Forelimb muscle (tissue), 1 donor: ENCODE data around the gene C15orf39. TPM values are rescaled to one million over a fixed set of nuclear protein-coding genes. Genes with fewer than 3 reads are reported as not detected.
"Not testable (repeated sequence)": the region's sequence is repeated elsewhere in the genome, so short reads cannot be mapped to it uniquely, and the experiment has no call there.

Experiments
- DNase-seq: peaks from one replicate; pipeline ENCODE4 v3.0.0-alpha.2; 2013; ENCODE audit warnings: low read depth
- polyA plus RNA-seq: library from polyadenylated mRNA; unstranded; fragments of 120-200 nt; gene quantifications from one replicate; pipeline ENCODE4 v1.2.1, GENCODE V29; 2013; ENCODE audit not compliant: insufficient read length

The C15orf39 gene
- polyA plus RNA-seq, 1 donor: 8.0 TPM

DNA sequence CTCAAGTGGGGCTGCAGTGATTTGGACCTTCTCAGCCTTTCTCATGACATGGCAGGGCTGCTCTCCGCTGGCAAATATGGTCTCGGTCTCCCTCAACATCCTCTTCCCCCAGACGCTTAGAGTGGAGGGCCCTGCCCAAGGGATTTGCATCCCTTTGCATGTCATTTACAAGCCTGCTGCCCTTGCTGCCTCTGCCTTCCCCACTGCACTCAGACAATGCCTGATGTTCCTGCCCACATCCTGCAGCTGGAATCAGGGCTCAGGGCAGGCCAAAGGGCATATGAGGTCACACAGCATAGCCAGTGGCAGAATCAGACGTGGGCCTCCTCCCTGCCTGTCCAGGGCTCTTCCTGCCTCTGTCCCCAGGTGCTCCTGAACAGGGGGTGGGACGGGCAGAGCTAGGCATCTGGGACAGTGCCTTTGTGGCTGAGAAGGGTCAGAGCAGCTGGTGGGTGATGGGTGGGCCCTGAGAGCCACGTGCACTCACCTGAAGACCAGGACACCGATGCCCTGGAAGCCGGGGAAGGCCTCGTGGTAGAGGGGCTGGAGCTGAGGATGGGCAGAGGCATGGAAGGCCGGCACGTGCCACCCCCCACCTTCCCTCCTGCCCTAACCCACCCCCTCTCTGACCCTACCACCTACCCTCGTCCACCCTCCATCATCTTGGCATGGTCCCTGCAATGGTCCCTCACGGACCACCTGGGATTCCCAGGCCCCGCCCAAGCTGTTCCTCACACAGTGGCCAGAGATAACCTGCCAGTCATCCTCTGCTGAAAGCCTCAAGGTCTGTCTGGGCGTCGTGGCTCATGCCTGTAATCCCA, 29.1 kb downstream of the C15orf39 start:
- no peak for DNase-seq

DNA sequence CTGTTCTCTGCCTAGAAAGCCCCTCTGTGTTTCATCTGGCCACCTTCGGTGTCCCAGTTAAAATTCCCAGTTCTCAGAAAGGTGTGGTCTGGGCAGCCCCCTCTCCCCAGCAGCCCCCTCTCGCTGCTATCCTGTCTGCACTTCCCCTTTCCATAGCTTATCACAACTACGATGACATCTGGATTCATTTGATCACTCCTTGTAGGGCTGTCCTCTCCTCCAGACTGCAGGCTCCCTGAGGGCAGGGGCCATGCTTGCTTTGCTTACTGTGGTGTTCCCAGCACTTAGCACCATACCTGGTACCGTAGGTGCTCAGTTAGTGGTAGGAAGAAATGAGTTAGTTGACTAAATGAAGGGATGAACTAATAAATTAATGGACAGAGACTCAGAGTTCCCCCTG, 30.2 kb downstream of the C15orf39 start:
- DNase-seq: no peak

DNA sequence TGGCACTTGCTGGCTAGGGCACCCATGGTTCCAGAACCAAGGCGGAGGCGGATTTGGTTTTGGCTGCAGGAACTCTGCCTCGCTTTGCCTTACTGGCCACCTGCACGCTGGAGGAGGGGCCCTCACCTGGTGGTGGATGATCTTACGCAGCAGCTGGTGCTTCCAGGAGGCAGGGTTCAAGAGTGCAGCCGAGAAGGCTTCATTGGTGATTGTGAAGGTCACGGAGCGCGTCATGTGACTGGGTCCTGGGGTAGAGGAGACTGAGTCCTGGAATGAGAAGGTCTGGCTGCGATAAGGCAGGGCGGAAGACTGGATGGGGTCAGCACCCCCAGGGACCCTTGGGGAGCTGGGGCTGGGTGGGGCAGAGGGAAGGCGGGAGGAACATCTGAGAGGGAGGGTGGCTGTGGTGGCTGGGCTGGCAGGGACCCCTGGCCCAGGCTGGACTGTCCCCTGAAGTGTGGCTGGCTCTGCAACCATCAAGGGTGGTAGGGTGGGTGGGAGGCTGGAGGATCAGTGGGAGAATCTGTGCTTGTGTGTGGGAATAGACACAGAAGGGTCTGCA, 30.7 kb downstream of the C15orf39 start:
- DNase-seq: no peak

DNA sequence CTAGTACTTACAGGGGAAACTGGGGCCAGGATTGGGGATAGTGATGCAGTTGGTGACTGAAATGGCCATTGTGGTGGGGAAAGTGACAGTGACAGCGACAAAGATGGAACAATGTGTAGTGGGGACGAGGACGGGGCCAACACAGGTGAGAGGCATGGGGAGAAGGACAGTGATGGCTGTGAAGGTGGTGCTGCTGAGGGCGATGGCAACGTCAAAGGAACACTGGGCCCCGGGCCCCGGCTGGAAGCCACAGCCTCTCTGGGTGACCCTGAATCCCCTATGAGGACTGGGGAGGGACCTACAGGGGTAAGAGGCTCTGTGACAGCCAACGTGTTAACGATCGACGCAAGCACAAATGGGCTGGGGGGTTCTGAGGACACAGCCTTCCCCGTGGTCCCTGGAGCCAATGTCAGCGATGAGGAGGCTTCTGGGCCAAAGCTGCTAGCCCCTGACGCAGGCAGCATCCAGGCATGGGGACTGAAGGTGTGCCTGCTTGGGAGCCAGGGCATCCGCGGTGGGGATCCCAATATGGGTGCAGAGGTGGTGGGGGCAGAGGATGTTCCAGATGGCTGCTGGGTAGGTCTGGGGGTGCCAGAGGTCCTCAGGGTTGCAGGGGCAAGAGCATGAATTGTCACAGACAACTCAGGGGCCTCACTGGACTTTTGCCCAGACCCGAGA, 31.3 kb downstream of the C15orf39 start:
- no peak for DNase-seq

DNA sequence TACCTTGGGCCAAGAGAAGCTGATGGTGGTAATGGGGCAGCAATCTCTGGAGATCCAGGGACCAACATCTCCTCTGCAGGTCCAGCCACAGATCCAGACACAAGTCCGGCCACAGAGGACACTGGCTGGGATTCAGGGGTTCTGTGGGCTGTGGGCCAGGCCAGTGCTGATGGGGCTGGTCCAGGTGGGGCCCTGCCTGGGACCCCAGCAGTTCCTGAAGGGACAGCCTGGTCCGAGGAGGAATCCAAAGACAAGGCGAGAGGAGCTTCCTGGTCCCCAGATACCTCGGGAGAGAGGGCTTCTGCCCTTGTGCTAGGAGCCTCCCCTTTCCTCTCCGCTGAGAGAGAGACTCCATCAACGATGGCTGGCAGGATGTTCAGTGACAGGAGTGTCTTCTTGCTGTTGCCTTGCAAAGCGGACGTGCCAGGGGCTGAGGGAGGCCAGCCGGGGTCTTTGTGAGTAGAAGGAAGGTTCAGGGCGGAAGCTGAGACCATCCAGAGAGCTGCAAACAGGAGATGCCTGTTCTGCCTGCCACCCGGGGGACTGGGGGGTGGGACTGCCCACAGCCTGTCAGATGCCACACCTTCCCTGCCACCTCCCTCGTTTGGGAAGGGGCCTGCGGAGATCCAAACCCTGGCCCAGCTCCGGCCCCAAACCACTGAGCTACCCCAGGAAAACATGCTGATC, 32.0 kb downstream of the C15orf39 start:
- DNase-seq: no peak

DNA sequence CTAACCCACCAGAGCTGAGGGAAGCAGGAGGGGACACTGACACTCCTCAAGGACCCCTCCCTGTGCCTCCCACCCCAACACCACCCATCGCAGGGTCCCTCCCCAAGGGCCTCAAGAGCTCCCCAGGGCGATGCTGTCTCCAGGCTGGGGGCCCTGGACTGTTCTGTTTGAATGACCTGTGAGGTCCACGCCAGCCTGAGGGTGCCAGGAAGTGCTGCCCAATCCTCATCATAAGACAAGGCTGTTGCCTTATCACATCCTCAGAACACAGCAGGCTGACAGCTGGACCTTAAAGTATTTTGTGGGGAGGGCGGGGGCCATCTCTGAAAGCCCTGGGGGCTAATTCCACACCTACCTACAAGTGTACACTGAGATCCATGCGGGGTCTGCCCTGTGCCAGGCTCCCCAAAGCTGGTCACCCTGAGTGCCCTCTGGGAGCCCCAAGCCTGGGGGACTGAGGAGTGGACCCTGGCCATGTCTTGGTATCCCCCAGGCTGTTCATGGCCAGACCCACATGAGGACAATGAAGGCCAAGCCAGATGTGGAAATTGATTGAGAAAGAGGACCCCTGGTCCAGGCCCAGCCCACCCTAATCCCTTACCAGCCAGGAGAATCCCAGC, 32.6 kb downstream of the C15orf39 start:
- DNase-seq: no peak

DNA sequence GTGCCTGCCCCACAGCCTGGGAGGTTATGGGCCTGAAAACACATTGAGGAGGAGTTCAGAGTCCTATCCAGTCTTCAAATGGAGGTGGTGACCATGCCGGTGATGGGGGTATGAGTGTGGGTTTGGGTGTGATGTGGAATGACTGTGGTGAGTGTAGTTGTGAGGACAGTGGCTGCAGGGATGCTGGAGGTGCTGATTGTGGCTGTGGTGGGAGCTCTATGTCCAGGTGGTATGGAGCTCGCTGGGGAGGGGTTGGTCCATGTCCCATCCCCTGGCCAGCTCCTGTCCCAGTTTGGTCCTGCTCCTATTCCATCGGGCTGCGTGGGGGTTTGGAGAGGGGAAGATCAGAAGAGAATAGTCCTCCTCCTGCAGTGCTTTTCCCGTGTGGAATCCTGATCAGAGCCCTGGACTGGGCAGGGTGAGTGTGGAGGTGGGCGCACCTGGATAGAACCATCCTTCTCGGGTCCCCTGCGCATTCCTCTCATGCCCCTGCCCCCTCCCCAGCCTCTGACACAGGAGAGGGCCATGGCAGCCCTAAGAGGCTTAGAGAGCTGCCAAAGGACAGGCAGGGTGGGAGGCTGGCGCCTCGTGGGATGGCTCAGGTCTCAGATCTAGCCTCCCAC, 33.5 kb downstream of the C15orf39 start:
- no peak for DNase-seq

DNA sequence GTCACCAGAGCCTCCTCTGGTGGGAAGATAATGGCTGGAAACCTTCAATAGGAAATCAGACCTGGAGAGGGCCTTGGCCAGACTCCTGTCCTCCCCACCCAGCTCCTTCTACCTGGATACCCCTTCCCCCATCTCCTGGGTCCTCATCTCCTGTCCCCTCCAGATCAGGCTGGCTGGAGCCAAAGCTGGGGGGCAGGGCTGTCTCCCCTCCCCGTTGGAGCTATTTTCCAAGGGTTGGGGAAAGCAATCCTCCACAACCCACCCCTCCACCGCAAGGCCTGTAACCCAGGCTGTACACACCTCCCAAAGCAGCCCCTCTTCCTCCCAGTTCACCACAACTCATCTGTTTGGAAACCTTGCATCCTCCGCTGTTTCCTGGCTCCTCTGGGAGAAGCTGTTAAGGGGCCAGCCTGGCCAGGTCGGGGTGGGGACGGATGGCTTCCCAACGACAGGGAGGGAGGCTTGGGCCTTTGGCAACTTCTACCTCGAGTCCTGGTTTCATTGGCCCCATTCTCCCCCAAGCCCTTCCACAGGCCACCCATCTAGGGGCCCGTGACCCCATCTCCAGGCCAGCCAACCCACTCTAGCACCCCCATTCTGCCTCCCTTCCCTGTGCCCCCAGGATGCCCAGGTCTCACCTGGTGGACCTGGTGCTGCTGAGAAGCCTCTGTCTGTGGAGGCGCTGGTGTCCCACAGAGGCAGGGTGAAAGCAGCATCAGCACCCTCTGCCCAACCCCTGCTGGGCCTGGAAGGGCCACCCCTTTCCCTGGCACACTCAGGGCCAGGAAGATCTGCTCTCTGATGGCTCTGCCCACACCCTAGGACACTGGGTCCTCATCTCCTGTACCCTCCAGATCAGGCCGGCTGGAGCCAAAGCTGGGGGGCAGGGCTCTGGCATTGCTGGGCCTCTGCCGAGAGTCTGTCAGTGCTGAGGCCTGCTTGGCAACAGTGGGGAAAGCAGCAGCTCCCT, 34.4 kb downstream of the C15orf39 start:
- no peak for DNase-seq

DNA sequence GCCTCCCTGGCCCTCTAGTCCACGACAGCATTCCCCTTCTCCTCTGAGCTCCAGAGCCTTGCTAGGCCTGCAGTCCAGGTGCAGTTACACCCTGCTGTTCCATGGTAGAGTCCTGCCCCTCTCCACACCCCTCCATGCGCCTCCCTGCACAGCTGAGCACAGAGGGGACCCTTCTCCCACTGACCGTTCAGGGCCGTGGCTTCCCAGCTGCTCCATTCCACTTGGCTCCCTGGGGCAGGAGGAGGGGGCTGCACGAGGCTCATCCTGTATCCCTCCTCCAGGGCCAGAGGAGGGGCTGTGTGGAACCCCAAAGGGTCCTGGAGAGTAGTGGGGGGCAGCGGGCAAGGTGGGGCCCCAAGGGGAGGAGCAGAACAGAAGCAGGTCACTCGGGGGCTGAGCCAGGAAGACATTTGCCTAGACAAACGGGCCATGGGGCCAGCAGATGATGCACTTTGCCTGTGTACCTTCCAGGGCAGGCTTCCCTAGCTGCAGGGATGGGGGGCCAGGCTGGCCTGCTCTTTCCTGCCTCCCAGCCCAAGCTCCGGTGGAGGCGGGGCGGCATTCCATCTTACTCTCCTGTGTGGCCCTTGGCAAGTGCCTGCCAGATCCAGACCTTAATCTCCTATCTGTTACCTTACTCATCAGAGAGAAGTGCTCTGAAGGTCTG, 35.8 kb downstream of the C15orf39 start:
- DNase-seq: no peak

DNA sequence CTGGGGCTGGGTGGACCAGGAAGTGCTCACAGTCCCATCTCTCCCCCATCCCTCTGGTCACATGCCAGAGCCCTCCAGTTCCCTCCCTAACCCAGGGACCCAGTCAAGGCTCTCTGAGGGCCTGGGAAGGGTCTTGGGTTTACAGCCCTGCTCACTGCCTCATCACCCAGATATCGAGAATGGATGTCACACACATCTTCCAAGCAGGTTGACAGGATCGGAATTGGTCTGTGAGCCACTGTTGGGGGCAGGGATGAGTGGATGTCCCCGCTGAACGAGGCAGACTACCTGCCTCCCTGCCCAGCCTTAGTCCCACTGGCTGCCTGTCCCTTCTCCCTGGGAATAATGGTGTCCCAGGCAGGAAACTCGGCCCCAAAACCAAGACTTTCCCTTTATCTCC, 36.5 kb downstream of the C15orf39 start:
- DNase-seq: no peak

DNA sequence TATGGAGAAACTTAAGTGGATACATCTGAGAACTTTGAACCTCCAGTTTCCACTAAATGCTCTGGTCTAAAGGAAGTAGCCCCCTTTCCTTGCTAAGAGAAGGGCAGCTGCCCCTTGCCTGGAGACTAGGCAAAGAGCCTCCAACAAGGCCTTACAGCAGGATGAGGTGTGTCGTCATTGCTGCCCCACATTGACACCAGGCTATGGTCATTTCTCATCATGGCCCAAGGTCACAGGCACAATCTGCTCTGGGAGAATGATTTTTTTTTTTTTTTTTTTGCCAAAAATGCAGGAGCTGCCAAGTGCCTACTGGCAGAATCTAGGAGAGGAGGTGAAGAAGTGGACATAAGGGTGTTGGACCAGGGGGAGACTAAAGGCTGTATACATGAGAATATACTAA, 44.1 kb downstream of the C15orf39 start:
- DNase-seq: not testable (repeated sequence)

DNA sequence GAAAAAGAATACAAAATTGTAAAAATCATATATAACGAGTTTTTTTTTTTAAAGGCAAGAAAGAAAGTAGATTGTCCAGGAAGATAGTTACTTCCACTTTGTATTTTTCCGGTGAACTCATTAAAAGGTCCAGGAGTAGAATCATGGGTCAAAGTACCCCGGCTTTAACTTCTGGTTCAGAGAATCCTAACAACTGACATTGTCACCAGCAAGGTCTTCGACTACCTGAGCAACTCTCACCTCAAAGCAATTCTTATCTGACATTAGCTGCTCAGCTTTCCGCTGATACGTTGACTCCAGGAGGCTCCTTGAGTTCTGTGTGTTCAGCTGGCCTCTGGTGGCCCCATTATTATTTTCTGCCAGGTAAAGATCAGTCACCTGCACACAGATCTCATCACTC, 47.3 kb downstream of the C15orf39 start:
- DNase-seq: not testable (repeated sequence)

DNA sequence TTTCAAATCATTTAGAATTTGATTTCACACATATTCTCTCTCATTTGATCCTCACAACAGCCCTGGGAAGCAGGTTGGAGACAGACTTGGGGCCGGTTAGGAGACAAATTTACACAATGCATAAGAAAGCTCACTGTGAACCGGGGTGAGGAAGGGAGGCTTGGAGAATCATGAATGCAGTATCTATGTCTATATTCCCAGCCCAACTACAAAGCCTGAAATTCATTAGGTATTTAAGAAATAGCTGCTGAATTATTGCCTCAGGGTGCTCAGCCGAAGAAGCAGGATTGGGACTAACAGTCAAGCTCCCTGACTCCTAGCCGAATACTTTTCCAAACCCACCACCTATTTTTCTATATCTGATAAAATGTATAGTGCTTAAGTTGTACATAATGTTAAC, 48.0 kb downstream of the C15orf39 start:
- DNase-seq: no peak

DNA sequence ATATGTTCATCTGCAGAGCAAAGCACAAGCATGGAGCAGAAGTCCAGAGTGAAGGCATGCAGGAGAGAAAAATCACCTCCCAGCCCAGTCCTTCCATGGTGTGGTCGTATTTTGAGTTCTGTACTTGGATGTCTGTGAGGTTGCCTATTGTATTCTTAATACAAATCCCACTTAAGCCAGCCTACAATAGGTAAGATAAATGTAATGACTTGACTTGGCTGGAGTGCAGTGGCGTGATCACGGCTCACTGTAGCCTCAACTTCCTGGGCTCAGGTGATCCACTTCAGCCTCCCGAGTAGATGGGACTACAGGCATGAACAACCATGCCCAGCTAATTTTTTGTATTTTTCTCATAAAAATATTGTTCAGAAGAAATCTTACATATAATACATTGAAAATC, 49.7 kb downstream of the C15orf39 start:
- DNase-seq: not testable (repeated sequence)

DNA sequence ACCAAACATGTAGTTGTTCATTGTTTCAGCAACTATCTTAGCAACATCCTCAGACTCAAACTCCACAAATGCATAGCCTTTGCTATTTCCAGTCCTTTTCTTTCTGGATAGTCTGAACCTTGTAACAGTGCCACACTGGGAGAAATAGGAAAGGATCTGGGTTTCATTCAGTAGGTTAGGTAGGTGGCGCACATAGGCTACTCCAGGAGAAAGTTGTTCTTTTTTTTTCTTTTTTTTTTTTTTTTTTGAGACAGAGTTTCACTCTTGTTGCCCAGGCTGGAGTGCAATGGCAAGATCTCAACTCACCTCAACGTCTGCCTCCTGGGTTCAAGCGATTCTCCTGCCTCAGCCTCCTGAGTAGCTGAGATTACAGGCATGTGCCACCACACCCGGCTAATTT, 50.6 kb downstream of the C15orf39 start:
- not testable (repeated sequence) for DNase-seq

DNA sequence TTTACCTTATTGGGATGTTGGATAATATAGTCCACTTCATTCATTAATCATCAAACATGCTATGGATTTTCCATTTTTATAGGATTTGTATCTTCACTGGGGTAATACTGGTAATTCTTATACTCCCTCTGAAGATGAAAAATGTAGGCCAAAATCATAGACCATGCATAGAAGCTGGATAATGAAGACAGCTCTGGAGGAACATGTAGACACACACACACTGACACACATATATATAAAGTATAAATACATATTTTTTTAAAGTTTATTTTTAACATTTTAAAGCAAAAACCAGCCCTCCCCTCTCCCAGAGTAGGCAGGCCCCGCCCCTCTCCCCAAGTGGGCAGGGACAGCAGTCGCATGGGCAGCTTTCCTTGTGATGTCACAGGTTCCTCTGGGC, 56.4 kb downstream of the C15orf39 start, which contains the start of gene GOLGA6C:
Gene GOLGA6C, plus strand, starts transcription at position 301 of the 400 bp plus-strand sequence. CDS start 265 bp downstream, outside the sequence.
- not testable (repeated sequence) for DNase-seq

DNA sequence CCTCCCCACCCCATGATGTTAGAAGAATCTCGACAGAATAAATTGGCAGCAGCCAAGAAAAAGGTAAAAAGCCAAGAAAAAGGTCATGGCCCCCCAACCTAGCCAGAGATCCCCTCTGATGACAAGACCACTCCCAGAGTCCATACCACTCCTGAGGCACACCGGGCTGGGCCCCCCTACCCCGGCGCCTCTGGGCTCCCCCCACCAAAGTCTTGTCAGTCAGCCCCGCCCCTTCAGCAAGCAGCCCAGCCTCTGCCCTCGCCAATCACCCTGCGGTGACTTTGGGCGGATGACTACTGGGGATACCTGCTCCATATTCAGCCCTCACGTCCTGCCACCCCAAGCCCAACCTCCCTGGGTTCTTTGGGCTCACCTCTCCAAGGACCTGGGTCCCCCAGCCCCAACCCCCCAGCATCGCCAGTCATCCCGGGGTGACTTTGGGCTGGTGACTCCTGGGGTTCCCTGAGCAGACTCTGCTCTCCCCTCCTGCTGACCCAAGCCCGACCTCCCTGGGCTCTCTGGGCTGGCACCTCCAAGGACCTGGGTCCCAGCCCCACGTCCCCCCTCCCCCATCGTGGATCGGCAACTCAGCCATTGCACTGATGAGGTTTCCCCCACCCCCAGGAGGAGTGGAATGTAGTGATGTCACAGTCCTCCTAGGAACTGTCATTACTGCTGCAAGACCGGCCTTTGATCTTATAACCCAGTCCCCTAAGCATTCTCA, 57.1 kb downstream of the C15orf39 start:
- not testable (repeated sequence) for DNase-seq

DNA sequence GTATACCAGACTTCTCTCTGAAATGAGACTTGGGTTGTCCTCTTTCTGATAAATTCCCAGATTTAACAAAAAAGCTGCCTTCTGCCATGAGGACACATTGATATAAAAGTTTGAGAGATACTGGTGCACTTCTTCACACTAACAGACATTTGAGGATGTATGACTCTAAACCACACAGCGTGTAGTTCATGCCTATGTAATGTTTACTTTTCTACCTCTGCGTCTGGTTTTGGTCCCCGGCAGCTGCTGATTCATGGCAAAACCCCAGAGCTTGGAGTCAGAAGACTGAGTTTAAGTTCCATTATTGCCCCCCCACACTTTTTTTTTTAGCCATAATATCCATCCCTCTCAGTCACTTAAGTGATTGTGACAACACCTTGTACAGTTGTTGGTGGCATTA, 58.2 kb downstream of the C15orf39 start:
- DNase-seq: not testable (repeated sequence)
